ENCODE data around the gene WDR47.
"Not testable (repeated sequence)": the region's sequence is repeated elsewhere in the genome, so short reads cannot be mapped to it uniquely, and the experiment has no call there.

WDR47 gene

DNA sequence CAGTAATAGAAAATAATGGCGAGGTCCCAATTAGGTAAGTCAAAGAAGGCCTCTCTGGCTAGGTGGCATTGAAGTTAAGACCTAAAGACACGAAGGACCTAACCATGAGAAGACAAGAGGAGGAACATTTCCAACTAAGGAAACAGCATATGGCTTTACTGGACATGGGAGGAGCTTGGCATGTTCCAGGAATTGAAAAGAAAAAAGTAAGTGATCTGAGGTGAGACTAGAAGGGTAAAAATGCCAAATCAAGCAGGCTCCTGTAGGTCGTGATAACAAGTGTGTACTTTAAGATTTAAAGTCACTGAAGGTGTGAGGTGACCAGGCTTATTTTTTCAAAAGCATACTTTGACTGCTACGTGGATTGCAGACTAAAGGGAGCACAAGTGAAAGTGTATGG lies 65.2 kb downstream of the WDR47 start:
- in situ Hi-C loops (cut with MboI; ENCODE audit: low pct_unique_long_range_greater_than_20kb, low sequenced_read_pairs), result no loop called here
- no peak for DNase-seq

DNA sequence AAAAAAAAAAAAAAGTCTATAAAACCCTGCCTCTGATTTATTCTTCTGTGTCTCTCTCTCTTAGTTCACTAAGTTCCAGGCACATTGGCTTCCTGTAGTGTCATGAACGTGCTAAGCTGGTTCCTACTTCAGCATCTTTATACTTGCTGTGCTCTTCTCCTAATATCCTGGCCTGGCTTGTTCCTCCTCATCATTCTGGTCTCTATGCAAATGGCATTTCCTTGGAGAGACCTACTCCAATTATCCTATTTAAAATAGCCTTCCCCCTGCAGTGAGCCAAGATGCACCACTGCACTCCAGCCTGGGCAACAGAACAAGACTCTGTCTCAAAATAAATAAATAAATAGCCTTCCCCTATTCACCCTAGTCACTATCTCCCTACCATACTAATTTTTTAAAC lies 69.0 kb downstream of the WDR47 start:
- in situ Hi-C loops (cut with MboI; ENCODE audit: low pct_unique_long_range_greater_than_20kb, low sequenced_read_pairs), result no loop called here
- no peak for DNase-seq

DNA sequence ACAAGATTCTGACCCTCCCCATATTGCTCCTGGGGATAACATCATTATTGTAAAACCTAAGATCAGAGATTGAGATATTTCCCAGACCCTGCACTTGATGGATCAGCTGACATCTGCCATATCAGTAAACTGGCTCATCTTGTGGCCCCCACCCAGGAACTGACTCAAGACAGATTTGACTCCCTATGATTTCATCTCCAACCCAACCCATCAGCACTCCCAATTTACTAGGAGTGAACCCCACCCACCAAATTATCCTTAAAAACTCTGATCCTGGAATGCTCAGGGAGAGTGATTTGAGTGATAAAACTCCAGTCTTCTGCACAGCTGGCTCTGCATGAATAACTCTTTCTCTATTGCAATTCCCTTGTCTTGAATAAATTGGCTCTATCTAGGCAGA lies 72.6 kb downstream of the WDR47 start:
- in situ Hi-C loops (cut with MboI; ENCODE audit: low pct_unique_long_range_greater_than_20kb, low sequenced_read_pairs), result no loop called here
- no peak for DNase-seq

DNA sequence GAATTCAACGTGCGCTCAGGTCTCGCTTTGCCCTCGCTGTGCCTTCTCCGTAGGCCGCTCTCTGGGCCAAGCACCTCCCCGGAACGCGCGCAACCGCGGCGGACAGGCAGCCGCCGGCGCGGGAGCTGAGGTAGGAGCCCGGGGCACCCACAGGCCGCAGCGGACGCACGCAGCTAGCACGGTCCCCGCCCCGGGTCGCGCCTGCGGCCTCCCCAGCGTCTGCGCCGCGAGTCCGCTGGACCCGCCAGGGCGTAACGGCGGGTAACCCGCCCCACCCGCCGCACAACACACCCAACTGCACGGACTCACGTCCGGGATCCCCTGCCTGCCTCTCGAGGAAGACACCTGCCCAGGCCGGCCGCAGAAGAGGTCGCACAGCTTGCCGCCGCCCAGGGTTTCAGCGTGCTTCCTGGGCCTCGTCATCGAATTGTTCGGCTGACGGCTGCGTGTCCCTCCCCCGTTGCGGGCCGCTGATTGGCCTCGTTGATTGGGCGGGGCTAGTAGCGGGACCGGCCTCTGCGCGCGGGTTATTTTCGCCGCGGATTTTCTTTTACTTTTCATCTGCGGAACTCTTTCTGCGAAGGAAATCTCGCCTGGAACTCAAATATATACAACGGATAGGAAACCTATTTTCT lies 78.7 kb downstream of the WDR47 start, which contains the start of gene CLCC1:
Gene CLCC1, minus strand, starts transcription at position 433 of the 635 bp plus-strand sequence. CDS start 13,047 bp downstream, outside the sequence.
- peak; percentile 88 for DNase-seq
- in situ Hi-C loops (cut with MboI; ENCODE audit: low pct_unique_long_range_greater_than_20kb, low sequenced_read_pairs), result no loop called here

DNA sequence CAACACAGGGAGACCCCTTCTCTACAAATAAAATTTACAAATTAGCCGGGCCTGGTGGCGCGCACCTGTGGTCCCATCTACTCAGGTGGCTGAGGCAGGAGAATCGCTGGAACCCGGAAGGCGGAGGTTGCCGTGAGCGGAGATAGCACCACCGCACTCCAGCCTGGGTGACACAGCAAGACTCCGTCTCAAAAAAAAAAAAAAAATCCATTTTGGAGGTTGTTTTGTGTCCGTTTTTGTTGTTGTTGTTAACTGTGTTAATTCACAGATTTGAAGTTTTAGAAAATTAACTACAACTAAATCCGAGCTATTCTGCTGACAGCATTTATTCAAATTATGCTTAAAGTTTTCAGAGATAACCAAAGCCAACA lies 79.2 kb downstream of the WDR47 start:
- in situ Hi-C loops (cut with MboI; ENCODE audit: low pct_unique_long_range_greater_than_20kb, low sequenced_read_pairs), result no loop called here
- DNase-seq, result peak; percentile 60

DNA sequence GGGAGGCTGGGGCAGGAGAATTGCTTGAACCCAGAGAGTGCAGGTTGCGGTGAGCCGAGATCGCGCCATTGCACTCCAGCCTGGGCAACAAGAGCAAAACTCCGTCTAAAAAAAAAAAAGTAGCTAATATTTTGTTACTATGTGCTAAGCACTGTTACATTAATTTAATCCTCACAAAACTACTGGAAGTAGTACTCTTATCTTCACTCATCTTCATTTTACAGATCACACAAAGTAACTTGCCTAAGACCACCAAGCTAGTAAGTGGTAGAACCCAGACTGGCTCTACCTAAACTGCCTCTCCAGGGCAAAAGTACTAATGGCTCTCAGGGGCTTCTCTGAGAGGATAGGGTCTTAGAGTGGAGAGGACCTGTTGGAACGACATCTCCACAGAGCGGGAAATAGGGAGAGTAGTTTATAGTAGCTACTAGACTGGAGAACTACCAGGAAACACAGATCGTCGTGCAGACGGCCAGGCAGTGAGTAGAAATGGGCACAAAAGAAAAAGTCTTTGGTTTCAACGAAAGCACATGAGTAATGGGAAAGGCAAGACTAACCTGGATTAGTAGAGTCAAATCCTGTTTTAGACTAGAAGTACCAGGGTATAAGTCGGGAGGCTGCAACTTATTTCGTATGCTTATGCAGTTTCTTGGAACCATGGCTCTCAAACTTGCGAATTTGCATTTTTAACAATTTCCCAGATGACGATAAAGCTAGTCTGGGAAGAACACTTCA lies 80.0 kb downstream of the WDR47 start:
- in situ Hi-C loops (cut with MboI; ENCODE audit: low pct_unique_long_range_greater_than_20kb, low sequenced_read_pairs), result no loop called here
- DNase-seq, result peak; percentile 15

DNA sequence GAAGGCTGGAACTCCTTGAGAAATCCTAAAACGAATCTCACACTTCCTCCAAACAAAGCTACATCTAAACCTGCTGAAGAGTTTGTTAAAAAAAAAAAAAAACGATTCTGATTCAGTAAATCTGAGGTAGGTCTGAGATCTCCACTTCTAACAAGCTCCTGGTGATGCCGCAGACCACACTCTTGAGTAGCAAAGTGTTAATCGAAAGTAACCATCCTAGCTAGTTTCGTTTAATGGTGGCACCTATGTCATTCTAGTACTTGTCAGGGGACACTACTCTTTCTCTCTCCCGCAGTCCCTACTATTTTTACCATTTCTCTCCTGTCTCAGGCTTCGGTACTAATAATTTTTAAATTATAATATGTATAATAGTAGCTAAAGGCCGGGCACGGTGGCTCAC lies 80.7 kb downstream of the WDR47 start:
- in situ Hi-C loops (cut with MboI; ENCODE audit: low pct_unique_long_range_greater_than_20kb, low sequenced_read_pairs), result no loop called here

DNA sequence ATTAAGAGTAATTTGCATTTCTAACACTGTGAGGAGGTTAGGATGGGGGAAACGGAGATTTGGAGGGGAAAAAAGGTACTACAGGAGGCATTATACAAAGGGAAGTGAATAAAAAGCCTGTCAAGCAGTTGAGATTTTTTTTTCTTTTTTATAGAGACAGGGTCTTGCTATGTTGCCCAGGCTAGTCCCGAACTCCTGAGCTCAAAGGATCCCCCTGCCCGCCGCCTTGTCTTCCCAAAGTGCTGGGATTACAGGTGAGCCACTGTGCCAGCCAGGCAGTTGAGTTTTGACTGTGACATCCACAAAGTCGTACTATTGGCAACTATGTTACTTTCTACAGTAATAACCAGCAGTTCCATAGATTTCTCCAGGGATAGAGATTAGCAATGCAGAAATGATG lies 81.2 kb downstream of the WDR47 start:
- in situ Hi-C loops (cut with MboI; ENCODE audit: low pct_unique_long_range_greater_than_20kb, low sequenced_read_pairs), result no loop called here

More for the DNA sequence above, 80.7 kb downstream of the WDR47 start:
- no peak for DNase-seq

DNA sequence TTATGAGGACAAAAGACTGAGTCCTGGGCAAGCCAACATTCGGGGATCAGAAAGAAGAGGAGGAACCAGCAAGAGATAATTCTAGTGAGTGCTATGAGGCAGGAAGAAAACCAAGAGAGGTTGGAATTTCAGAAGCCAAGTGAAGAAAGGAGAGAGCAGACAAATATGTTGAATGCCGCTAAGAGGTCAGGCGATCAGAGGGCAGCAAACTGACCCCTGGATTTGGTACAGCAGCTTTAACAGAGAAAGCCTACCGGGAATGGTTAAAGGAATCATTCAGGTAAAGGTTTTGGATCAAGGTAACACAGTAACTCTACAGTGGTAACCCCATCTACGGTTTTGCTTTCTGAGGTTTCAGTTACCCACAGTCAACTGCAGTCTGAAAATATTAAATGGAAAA lies 84.0 kb downstream of the WDR47 start:
- no peak for DNase-seq
- in situ Hi-C loops (cut with MboI; ENCODE audit: low pct_unique_long_range_greater_than_20kb, low sequenced_read_pairs), result no loop called here

More for the DNA sequence above, 81.2 kb downstream of the WDR47 start:
- no peak for DNase-seq

DNA sequence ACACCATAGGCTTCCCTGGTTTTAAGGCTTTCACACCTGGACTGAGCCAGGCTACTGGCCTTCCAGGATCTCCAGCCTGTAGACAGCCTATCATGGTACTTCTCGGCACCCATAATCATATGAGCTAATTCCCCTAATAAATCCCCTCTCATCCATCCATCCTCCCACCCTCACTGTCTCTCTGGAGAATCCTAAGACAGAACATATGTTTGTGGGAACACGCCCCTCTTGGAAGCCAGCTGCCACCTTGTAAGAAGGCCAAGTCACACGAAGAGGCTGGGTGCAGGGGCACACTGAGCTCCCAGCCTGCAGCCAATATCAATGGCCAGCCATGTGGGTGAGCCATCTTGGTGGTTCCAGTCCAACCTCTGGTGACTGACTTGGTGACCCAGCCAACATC lies 86.0 kb downstream of the WDR47 start:
- DNase-seq, result no peak
- in situ Hi-C loops (cut with MboI; ENCODE audit: low pct_unique_long_range_greater_than_20kb, low sequenced_read_pairs), result no loop called here

DNA sequence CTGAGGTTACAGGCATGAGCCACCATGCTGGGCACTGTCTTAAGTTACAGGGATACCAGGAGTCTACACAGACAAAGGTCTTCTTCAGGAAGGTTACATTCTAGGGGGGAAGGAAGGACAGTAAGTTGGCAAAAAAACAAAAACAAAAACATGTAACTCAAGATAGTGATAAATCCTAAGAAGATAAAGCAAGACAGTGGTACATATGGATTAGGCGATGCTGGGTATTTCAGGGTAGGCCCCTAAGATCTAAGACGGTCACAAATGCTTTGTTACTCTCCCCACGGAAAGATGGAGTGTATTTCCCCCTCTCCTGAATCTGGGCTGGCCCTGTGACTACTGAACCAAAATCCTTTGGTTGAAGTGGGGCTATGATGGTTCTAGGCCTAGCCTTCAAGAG lies 86.8 kb downstream of the WDR47 start:
- in situ Hi-C loops (cut with MboI; ENCODE audit: low pct_unique_long_range_greater_than_20kb, low sequenced_read_pairs), result no loop called here
- DNase-seq, result no peak

DNA sequence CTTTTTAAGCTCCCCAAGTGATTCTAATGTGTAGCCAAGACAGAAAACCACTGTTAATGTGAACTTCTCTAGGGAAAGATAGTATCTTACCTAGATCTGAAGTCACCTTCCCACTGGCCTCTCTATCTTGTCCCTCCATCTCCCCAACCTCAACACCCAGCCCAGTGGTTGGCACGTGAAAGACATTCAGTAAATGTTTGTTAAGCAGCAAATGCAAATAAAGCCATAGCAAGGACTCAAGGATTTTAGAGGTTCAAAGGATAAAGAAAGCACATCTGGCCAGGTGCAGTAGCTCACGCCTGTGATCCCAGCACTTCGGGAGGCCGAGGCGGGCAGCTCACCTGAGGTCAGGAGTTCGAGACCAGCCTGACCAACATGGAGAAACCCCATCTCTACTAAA lies 88.5 kb downstream of the WDR47 start:
- in situ Hi-C loops (cut with MboI; ENCODE audit: low pct_unique_long_range_greater_than_20kb, low sequenced_read_pairs), result no loop called here
- no peak for DNase-seq

DNA sequence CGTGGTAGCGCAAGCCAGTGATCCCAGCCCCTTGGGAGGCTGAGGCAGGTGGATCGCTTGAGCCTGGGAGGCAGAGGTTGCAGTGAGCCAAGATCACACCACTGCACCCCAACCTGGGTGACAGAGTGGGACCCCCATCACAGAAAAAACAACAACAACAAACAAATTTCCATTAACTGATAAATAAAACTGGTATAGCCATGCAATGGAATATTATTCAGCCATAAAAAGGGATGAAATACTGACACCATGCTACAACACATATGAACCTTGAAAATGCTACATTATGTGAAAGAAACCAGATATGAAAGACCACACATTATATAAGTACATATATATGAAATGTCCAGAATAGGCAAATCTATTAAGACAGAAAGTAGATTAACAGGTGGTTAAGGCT lies 90.7 kb downstream of the WDR47 start:
- in situ Hi-C loops (cut with MboI; ENCODE audit: low pct_unique_long_range_greater_than_20kb, low sequenced_read_pairs), result no loop called here

DNA sequence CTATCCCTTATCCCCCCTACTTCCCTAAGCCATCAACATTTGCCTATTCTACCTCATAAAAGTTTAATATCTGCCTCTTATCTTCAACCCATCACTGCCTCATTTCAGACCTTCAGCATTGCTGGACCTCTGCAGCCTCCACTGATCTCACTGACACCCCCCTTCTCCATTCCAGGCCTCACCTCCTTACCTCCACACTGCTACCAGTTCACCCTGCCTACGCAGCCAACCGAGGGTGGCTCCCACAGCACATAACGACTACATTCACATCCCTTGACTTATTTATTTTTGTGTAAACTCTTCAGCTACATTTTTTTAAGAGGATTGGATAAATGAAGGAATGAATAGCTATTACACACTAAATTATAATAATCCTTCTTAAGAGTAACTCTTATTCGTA lies 92.9 kb downstream of the WDR47 start:
- in situ Hi-C loops (cut with MboI; ENCODE audit: low pct_unique_long_range_greater_than_20kb, low sequenced_read_pairs), result no loop called here
- no peak for DNase-seq

More for the DNA sequence above, 90.7 kb downstream of the WDR47 start:
- DNase-seq, result no peak

DNA sequence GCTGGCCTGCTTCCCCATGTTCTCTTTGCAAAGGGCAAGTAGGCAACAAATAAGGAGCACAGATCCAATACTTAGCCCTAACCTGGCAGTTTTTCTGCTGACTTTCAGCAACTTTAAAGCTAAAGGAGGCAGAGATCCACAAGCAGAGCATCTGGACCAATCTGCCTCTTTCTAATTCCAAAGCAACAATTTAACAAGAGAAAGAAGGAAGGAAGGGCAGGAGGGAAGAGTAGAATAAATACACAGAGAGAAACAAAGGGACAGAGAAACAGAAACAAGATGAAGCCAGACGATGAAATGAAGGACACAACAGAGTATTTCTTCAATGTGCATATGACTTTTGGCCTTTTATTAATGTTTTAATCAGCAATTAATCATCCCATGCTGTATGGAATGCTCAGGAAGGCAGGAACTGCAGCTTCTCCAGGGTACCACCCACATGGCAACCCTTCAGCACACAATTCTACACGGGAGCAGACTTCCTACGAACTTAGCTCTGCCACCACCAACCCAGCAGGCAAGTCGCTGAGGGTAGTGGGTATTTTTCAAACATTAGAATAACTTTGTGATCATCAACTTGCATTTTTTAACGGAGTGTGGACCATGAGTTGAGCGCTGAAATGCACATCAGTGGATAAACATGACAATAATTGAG lies 93.9 kb downstream of the WDR47 start:
- in situ Hi-C loops (cut with MboI; ENCODE audit: low pct_unique_long_range_greater_than_20kb, low sequenced_read_pairs), result no loop called here
- DNase-seq, result no peak

DNA sequence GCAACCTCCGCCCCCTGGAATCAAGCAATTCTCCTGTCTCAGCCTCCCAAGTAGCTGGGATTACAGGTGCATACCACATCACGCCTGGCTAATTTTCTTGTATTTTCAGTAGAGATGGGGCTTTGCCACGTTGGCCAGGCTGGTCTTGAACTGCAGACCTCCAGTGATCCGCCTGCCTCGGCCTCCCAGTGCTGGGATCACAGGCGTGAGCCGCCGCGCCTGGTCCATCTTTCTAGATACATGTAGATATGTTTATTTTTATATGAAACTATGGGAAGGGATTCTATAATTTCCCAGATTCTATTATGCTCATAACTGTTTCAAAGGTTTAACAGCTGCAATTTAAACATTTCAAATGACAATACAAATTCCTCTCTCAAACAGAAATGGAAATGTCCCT lies 105.7 kb downstream of the WDR47 start:
- no peak for DNase-seq
- in situ Hi-C loops (cut with MboI; ENCODE audit: low pct_unique_long_range_greater_than_20kb, low sequenced_read_pairs), result no loop called here

DNA sequence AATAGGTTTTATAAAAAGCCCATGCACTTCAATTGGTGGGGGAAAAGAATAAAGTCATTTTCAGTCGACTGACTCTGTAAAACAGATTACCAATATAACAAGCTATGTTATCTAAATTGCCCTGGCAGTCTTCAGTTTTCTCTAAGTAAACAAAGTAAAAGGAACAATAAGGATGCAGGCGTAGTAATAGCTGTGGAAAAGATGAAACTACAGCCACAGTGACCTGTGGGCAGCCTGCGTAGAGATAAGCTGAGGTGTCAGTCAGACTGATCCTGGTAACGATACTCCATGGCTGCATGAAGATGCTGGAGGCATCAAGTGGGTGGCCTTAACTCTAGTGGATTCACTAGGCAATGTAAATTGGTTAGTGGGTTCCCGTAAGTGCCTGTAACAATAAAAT lies 108.0 kb downstream of the WDR47 start:
- in situ Hi-C loops (cut with MboI; ENCODE audit: low pct_unique_long_range_greater_than_20kb, low sequenced_read_pairs), result no loop called here
- no peak for DNase-seq

DNA sequence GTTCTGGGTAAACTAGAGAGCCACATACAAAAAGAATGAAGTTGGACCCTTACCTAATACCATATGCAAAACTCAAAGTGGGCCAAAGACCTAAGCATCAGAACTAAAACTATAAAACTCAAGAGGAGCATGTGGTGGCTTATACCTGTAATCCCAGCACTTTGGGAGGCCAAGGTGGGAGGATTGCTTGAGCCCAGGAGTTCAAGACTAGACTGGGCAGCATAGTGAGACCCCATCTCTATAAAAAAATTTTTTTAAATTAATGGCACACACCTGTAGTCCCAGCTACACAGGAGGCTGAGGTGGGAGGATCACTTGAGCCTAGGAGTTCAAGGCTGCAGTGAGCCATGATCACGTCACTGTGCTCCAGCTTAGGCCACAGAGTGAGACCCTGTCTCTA lies 114.3 kb downstream of the WDR47 start:
- in situ Hi-C loops (cut with MboI; ENCODE audit: low pct_unique_long_range_greater_than_20kb, low sequenced_read_pairs), result not testable (repeated sequence)

DNA sequence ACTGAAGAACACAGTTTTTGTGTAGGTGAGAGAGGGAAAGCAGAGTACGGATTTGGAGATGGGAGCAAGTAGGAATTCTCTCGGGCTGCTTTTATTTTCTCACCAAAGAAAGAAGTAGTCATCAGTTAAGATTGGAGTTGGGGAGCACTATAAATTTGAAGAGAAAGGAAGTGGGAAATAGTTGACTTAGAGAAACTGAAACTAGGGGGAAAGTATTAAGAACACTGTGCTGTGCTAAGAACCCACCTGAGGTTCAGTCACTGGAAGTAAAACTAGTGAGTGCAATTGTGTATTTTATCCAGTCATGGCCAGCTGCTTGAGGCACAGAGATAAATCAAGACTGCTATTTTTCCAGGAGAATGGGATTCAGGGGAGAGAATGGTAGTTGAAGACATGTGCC lies 116.0 kb downstream of the WDR47 start:
- in situ Hi-C loops (cut with MboI; ENCODE audit: low pct_unique_long_range_greater_than_20kb, low sequenced_read_pairs), result no loop called here

More for the DNA sequence above, 114.3 kb downstream of the WDR47 start:
- not testable (repeated sequence) for DNase-seq

More for the DNA sequence above, 116.0 kb downstream of the WDR47 start:
- no peak for DNase-seq

All from KBM-7 (cell line).